SK-N-SH treated with all-trans-retinoic acid at 6 μM for 48 hours (cell line): ENCODE results near the gene PCDH12.
A peak's percentile ranks its signal among the peaks of the same experiment; 100 is the strongest.

Experiments
- ATAC-seq: fragments of 200-7000 bp; cut with Tn5 transposase; 3 replicates; pipeline ENCODE4 v1.9.1; 2020; ENCODE audit warnings: mild to moderate bottlenecking, moderate library complexity
- ARNTL ChIP-seq: fragments of 450-650 bp; formaldehyde crosslinking; IDR thresholded peaks from 2 replicates; pipeline ENCODE4 v1.5.0; 2020; ENCODE audit warnings: low read depth, mild to moderate bottlenecking, moderate library complexity, borderline replicate concordance
- BACH2 ChIP-seq: fragments of 250-450 bp; sonication (Bioruptor Pico); IDR thresholded peaks from 2 replicates; pipeline ENCODE4 v1.9.0; 2021; ENCODE audit warnings: mild to moderate bottlenecking, borderline replicate concordance
- CREB5 ChIP-seq: fragments of 250-450 bp; sonication (Bioruptor Pico); IDR thresholded peaks from 2 replicates; pipeline ENCODE4 v1.5.1; 2020; ENCODE audit warnings: low read depth, mild to moderate bottlenecking, moderate library complexity
- CSDC2 ChIP-seq: fragments of 250-450 bp; sonication (Bioruptor Pico); IDR thresholded peaks from 2 replicates; pipeline ENCODE4 v1.5.0; 2020; ENCODE audit warnings: mild to moderate bottlenecking, moderate library complexity
- ESRRG ChIP-seq: fragments of 250-450 bp; sonication (Bioruptor Pico); IDR thresholded peaks from 2 replicates; pipeline ENCODE4 v1.6.1; 2021; ENCODE audit warnings: mild to moderate bottlenecking
- GLIS3 ChIP-seq: fragments of 250-450 bp; sonication (Bioruptor Pico); IDR thresholded peaks from 2 replicates; pipeline ENCODE4 v1.5.0; 2020; ENCODE audit warnings: mild to moderate bottlenecking, moderate library complexity
- ISL1 ChIP-seq: fragments of 250-450 bp; sonication (Bioruptor Pico); IDR thresholded peaks from 2 replicates; pipeline ENCODE4 v2.1.2; 2022; ENCODE audit warnings: mild to moderate bottlenecking, moderate library complexity
- OSR1 ChIP-seq: fragments of 250-450 bp; sonication (Bioruptor Pico); IDR thresholded peaks from 2 replicates; pipeline ENCODE4 v1.8.0; 2022; ENCODE audit warnings: moderate library complexity, mild to moderate bottlenecking, inconsistent platforms
- PATZ1 ChIP-seq: fragments of 250-450 bp; sonication (Bioruptor Pico); IDR thresholded peaks from 2 replicates; pipeline ENCODE4 v1.8.0; 2020; ENCODE audit warnings: mild to moderate bottlenecking, moderate library complexity, borderline replicate concordance
- PPARA ChIP-seq: fragments of 250-450 bp; sonication (Bioruptor Pico); IDR thresholded peaks from 2 replicates; pipeline ENCODE4 v1.5.0; 2020; ENCODE audit warnings: mild to moderate bottlenecking, borderline replicate concordance
- RARB ChIP-seq: fragments of 250-450 bp; sonication (Bioruptor Pico); IDR thresholded peaks from 2 replicates; pipeline ENCODE4 v1.8.0; 2021; ENCODE audit warnings: mild to moderate bottlenecking, moderate library complexity
- SNAI2 ChIP-seq: fragments of 250-450 bp; sonication (Bioruptor Pico); IDR thresholded peaks from 2 replicates; pipeline ENCODE4 v1.5.0; 2020; ENCODE audit warnings: mild to moderate bottlenecking, moderate library complexity
- TCF4 ChIP-seq: fragments of 250-450 bp; sonication (Bioruptor Pico); IDR thresholded peaks from 2 replicates; pipeline ENCODE4 v1.8.0; 2021; ENCODE audit warnings: mild to moderate bottlenecking, moderate library complexity, borderline replicate concordance
- TOX ChIP-seq: fragments of 250-450 bp; sonication (Bioruptor Pico); IDR thresholded peaks from 2 replicates; pipeline ENCODE4 v1.8.0; 2021; ENCODE audit warnings: mild to moderate bottlenecking, moderate library complexity, borderline replicate concordance
- ZFP3 ChIP-seq: fragments of 250-450 bp; sonication (Bioruptor Pico); IDR thresholded peaks from 2 replicates; pipeline ENCODE4 v1.5.0; 2020; ENCODE audit warnings: mild to moderate bottlenecking, moderate library complexity
- ZFP30 ChIP-seq: fragments of 450-650 bp; formaldehyde crosslinking; IDR thresholded peaks from 2 replicates; pipeline ENCODE4 v1.5.0; 2022; ENCODE audit warnings: mild to moderate bottlenecking, moderate library complexity
- ZNF565 ChIP-seq: fragments of 450-650 bp; formaldehyde crosslinking; conservative IDR thresholded peaks from 2 replicates; pipeline ENCODE4 v1.5.0; 2020; ENCODE audit warnings: low read depth, mild to moderate bottlenecking, moderate library complexity
- ZNF70 ChIP-seq: fragments of 450-650 bp; formaldehyde crosslinking; IDR thresholded peaks from 2 replicates; pipeline ENCODE4 v1.5.0; 2020; ENCODE audit warnings: mild to moderate bottlenecking, moderate library complexity
- ZNF8 ChIP-seq: fragments of 450-650 bp; formaldehyde crosslinking; IDR thresholded peaks from 2 replicates; pipeline ENCODE4 v1.5.0; 2020; ENCODE audit warnings: mild to moderate bottlenecking, moderate library complexity
- TF ChIP-seq, protein P1 (sequence below): fragments of 250-450 bp; sonication (Bioruptor Pico); IDR thresholded peaks from 2 replicates; pipeline ENCODE4 v1.5.1; 2021; ENCODE audit warnings: mild to moderate bottlenecking, moderate library complexity
- TF ChIP-seq, protein P2 (sequence below): fragments of 250-450 bp; sonication (Bioruptor Pico); IDR thresholded peaks from 2 replicates; pipeline ENCODE4 v1.8.0; 2021; ENCODE audit warnings: low read depth, mild to moderate bottlenecking, moderate library complexity, borderline replicate concordance

PCDH12 gene

DNA sequence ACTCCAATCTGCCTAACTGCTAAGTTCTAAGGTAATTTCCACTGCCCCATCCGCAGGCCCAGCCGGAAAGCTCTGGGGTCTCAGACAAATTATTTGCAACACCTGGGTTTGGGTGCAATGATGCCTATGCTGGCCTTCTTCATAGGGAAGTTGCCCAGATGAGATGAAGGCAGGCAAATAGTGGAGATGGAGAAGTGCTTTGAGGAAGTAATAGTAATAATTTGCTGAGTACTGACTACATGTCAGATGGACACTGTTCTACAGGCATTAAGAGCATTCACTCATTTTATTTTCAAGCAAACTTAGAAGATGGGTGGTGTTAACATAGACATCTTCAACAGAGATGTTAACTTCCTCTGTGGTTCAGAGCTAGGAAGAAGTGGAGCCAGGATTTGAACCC is 3.8 kb downstream of the PCDH12 start (continued):
- TF ChIP-seq PATZ1 (CRISPR knock-in tag), result no peak
- TF ChIP-seq CREB5 (CRISPR knock-in tag), result no peak
- no peak for TF ChIP-seq OSR1 (CRISPR knock-in tag)

GRCh38 chr5:141952020-141952419 is 6.0 kb downstream of the PCDH12 start:
- TF ChIP-seq CSDC2 (CRISPR knock-in tag) (no peak), SNAI2 (CRISPR knock-in tag) (no peak), PATZ1 (CRISPR knock-in tag) (no peak)
- TF ChIP-seq, all 23 proteins: peak for 0
- no peak for ATAC-seq

GRCh38 chr5:141951332-141951781 is 6.6 kb downstream of the PCDH12 start:
- peak; percentile 66 for ATAC-seq

More at GRCh38 chr5:141951332-141951781, 6.6 kb downstream of the PCDH12 start:
- no peak for TF ChIP-seq PATZ1 (CRISPR knock-in tag)
- no peak for TF ChIP-seq ZFP3 (CRISPR knock-in tag)
- no peak for TF ChIP-seq CREB5 (CRISPR knock-in tag)
- TF ChIP-seq ESRRG (CRISPR knock-in tag), result no peak
- no peak for TF ChIP-seq TOX (CRISPR knock-in tag)
- no peak for TF ChIP-seq ZFP30 (CRISPR knock-in tag)
- TF ChIP-seq ISL1 (CRISPR knock-in tag), result no peak
- TF ChIP-seq ZNF8 (CRISPR knock-in tag), result no peak
- TF ChIP-seq, protein P1, sequence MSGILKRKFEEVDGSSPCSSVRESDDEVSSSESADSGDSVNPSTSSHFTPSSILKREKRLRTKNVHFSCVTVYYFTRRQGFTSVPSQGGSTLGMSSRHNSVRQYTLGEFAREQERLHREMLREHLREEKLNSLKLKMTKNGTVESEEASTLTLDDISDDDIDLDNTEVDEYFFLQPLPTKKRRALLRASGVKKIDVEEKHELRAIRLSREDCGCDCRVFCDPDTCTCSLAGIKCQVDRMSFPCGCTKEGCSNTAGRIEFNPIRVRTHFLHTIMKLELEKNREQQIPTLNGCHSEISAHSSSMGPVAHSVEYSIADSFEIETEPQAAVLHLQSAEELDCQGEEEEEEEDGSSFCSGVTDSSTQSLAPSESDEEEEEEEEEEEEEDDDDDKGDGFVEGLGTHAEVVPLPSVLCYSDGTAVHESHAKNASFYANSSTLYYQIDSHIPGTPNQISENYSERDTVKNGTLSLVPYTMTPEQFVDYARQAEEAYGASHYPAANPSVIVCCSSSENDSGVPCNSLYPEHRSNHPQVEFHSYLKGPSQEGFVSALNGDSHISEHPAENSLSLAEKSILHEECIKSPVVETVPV, result no peak
- TF ChIP-seq PPARA (CRISPR knock-in tag), result no peak
- TF ChIP-seq RARB (CRISPR knock-in tag), result no peak
- TF ChIP-seq ZNF70 (CRISPR knock-in tag), result no peak
- TF ChIP-seq, protein P2, sequence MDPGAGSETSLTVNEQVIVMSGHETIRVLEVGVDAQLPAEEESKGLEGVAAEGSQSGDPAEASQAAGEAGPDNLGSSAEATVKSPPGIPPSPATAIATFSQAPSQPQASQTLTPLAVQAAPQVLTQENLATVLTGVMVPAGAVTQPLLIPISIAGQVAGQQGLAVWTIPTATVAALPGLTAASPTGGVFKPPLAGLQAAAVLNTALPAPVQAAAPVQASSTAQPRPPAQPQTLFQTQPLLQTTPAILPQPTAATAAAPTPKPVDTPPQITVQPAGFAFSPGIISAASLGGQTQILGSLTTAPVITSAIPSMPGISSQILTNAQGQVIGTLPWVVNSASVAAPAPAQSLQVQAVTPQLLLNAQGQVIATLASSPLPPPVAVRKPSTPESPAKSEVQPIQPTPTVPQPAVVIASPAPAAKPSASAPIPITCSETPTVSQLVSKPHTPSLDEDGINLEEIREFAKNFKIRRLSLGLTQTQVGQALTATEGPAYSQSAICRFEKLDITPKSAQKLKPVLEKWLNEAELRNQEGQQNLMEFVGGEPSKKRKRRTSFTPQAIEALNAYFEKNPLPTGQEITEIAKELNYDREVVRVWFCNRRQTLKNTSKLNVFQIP (CRISPR knock-in tag), result no peak
- TF ChIP-seq GLIS3 (CRISPR knock-in tag), result no peak
- TF ChIP-seq OSR1 (CRISPR knock-in tag), result no peak
- no peak for TF ChIP-seq ARNTL
- no peak for TF ChIP-seq BACH2 (CRISPR knock-in tag)
- no peak for TF ChIP-seq TCF4
- no peak for TF ChIP-seq ZNF565 (CRISPR knock-in tag)
- TF ChIP-seq, all 23 proteins: peak for 0
